A673 (cell line): ENCODE results near the gene RASGRF1.

Experiments
- EZH2 ChIP-seq: fragments of 200-600 bp; sonication (generic); IDR thresholded peaks from 2 replicates; pipeline ENCODE4 v1.6.1; 2017; ENCODE audit warnings: borderline replicate concordance, low read depth, mild to moderate bottlenecking, mixed read lengths, antibody characterized with exemption, low read length; ENCODE audit not compliant: poor library complexity, severe bottlenecking
- TF ChIP-seq, protein P1 (sequence below): fragments of 300-800, 200-600 bp; sonication (generic); conservative IDR thresholded peaks from 2 replicates; pipeline ENCODE4 v1.5.1; 2017; ENCODE audit warnings: low read depth, mild to moderate bottlenecking, antibody characterized with exemption, low read length, moderate library complexity, mixed read lengths

GRCh38 chr15:79117442-79118204 is 27.0 kb upstream of the RASGRF1 start:
- TF ChIP-seq, protein P1, sequence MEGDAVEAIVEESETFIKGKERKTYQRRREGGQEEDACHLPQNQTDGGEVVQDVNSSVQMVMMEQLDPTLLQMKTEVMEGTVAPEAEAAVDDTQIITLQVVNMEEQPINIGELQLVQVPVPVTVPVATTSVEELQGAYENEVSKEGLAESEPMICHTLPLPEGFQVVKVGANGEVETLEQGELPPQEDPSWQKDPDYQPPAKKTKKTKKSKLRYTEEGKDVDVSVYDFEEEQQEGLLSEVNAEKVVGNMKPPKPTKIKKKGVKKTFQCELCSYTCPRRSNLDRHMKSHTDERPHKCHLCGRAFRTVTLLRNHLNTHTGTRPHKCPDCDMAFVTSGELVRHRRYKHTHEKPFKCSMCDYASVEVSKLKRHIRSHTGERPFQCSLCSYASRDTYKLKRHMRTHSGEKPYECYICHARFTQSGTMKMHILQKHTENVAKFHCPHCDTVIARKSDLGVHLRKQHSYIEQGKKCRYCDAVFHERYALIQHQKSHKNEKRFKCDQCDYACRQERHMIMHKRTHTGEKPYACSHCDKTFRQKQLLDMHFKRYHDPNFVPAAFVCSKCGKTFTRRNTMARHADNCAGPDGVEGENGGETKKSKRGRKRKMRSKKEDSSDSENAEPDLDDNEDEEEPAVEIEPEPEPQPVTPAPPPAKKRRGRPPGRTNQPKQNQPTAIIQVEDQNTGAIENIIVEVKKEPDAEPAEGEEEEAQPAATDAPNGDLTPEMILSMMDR, result no peak
- no peak for TF ChIP-seq EZH2
